Osteocyte (in vitro differentiated cells): Measurements from ENCODE around the gene MYO5B. TPM values are rescaled to one million over a fixed set of nuclear protein-coding genes. Genes with fewer than 3 reads are reported as not detected.

ENCODE experiments used
- DNase-seq: peaks from one replicate; pipeline ENCODE4 v3.0.0; 2021; ENCODE audit warnings: mixed read lengths; ENCODE audit not compliant: unreplicated experiment; ENCODE audit errors: extremely low spot score
- H3K27ac Mint-ChIP-seq: one replicate; pipeline ENCODE4 v1.8.0; 2021; ENCODE audit warnings: mild to moderate bottlenecking, mixed read lengths; ENCODE audit not compliant: unreplicated experiment
- H3K27me3 Mint-ChIP-seq: one replicate; pipeline ENCODE4 v1.8.0; 2021; ENCODE audit warnings: mixed read lengths; ENCODE audit not compliant: unreplicated experiment
- H3K36me3 Mint-ChIP-seq: one replicate; pipeline ENCODE4 v1.8.0; 2021; ENCODE audit warnings: mixed read lengths; ENCODE audit not compliant: unreplicated experiment
- H3K4me1 Mint-ChIP-seq: one replicate; pipeline ENCODE4 v1.8.0; 2021; ENCODE audit warnings: mixed read lengths; ENCODE audit not compliant: unreplicated experiment
- H3K4me3 Mint-ChIP-seq: one replicate; pipeline ENCODE4 v1.8.0; 2021; ENCODE audit warnings: mild to moderate bottlenecking, moderate library complexity, mixed read lengths; ENCODE audit not compliant: unreplicated experiment
- H3K9me3 Mint-ChIP-seq: one replicate; pipeline ENCODE4 v1.8.0; 2021; ENCODE audit warnings: mixed read lengths; ENCODE audit not compliant: unreplicated experiment
- CTCF ChIP-seq: fragments of 200-600 bp; sonication (generic); IDR thresholded peaks from 2 replicates; pipeline ENCODE4 v1.5.0; 2021; ENCODE audit warnings: antibody characterized with exemption, mild to moderate bottlenecking, moderate library complexity
- total RNA-seq: library from RNA; stranded (reverse); gene quantifications from 2 replicates; pipeline ENCODE4 v1.2.1, GENCODE V29; 2021

Gene MYO5B
- total RNA-seq, 1 donor from 2014 or later = not detected

- Mint-ChIP-seq H3K4me1 (no peaks in the 10 kb centered on the region), H3K27ac (no peak overlapping the region), H3K4me3 (no peak overlapping the region), H3K9me3 (no peaks in the 10 kb centered on the region), H3K36me3 (no peaks in the 10 kb centered on the region), H3K27me3 (no peaks in the 10 kb centered on the region)
- no peak for TF ChIP-seq CTCF
- no peak for DNase-seq
Measured at GRCh38 chr18:50111398-50111797, 83.5 kb downstream of the MYO5B start.

GRCh38 chr18:50107468-50107977, 87.4 kb downstream of the MYO5B start:
- no peak overlapping the region for H3K4me3 Mint-ChIP-seq
- no peak for TF ChIP-seq CTCF
- H3K27ac Mint-ChIP-seq = no peak overlapping the region
- H3K4me1 Mint-ChIP-seq = no peaks in the 10 kb centered on the region
- H3K36me3 Mint-ChIP-seq = no peaks in the 10 kb centered on the region
- H3K27me3 Mint-ChIP-seq = no peaks in the 10 kb centered on the region
- H3K9me3 Mint-ChIP-seq = no peaks in the 10 kb centered on the region
- no peak for DNase-seq

- Mint-ChIP-seq H3K27ac (no peak overlapping the region), H3K4me1 (no peaks in the 10 kb centered on the region), H3K9me3 (no peaks in the 10 kb centered on the region), H3K4me3 (no peak overlapping the region), H3K36me3 (no peaks in the 10 kb centered on the region), H3K27me3 (no peaks in the 10 kb centered on the region)
- no peak for DNase-seq
- TF ChIP-seq CTCF = no peak
Measured at GRCh38 chr18:50105027-50105426, 89.9 kb downstream of the MYO5B start.

- H3K27ac Mint-ChIP-seq = no peak overlapping the region
- H3K4me1 Mint-ChIP-seq = no peaks in the 10 kb centered on the region
- H3K36me3 Mint-ChIP-seq = no peaks in the 10 kb centered on the region
- no peaks in the 10 kb centered on the region for H3K27me3 Mint-ChIP-seq
- H3K9me3 Mint-ChIP-seq = no peaks in the 10 kb centered on the region
- no peak for TF ChIP-seq CTCF
- no peak overlapping the region for H3K4me3 Mint-ChIP-seq
- no peak for DNase-seq
Measured at GRCh38 chr18:50104421-50104820, 90.5 kb downstream of the MYO5B start.

GRCh38 chr18:50099725-50100407, 95.1 kb downstream of the MYO5B start:
- H3K27ac Mint-ChIP-seq = no peak overlapping the region
- no peaks in the 10 kb centered on the region for H3K4me1 Mint-ChIP-seq
- no peaks in the 10 kb centered on the region for H3K36me3 Mint-ChIP-seq
- no peak for DNase-seq
- TF ChIP-seq CTCF = no peak
- H3K4me3 Mint-ChIP-seq = no peak overlapping the region
- H3K9me3 Mint-ChIP-seq = no peaks in the 10 kb centered on the region
- H3K27me3 Mint-ChIP-seq = no peaks in the 10 kb centered on the region
